ENCODE data around the gene TRIM44.
A peak's percentile ranks its signal among the peaks of the same experiment; 100 is the strongest.

- no peak for TF ChIP-seq CTCF (IDR thresholded peaks at IDR 0.05; ENCODE audit: extremely low read depth in 1 of 2, insufficient read depth in 1 of 2, low read depth in 1 of 2, low read length in 2 of 2)
- TF ChIP-seq EZH2 (IDR thresholded peaks at IDR 0.05; ENCODE audit: borderline replicate concordance, low read depth, low read length, severe bottlenecking), result no peak
- TF ChIP-seq POLR2A (IDR thresholded peaks at IDR 0.05; ENCODE audit: low read depth, low read length), result no peak
- no peak for TF ChIP-seq POLR2AphosphoS5 (IDR thresholded peaks at IDR 0.05; ENCODE audit: insufficient read depth, low read depth, low read length)
- TF ChIP-seq FOS (IDR thresholded peaks at IDR 0.05; ENCODE audit: borderline replicate concordance, insufficient read depth, low read length), result peak; percentile 49
- TF ChIP-seq MAX (IDR thresholded peaks at IDR 0.05; ENCODE audit: insufficient read depth, insufficient read length), result no peak
These were observed 4.3 kb upstream of the TRIM44 start for GRCh38 chr11:35658020-35658948.
